Measurements from ENCODE around the gene SERPINB1.
"Not testable (repeated sequence)": the region's sequence is repeated elsewhere in the genome, so short reads cannot be mapped to it uniquely, and the experiment has no call there.

Gene SERPINB1

DNA sequence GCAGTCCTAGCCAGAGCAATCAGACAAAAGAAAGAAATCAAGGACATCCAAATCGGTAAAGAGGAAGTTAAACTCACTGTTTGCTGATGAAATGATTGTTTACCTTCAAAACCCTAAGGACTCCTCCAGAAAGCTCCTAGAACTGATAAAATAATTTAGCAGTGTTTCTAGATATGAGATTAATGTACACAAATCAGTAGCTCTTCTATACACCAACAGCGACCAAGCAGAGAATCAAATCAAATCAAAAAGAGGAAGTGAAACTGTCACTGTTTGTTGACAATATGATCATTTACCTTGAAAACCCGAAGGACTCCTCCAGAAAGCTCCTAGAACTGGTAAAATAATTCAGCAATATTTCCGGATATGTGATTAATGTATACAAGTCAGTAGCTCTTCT, 39.8 kb upstream of the SERPINB1 start (continued):
- TF ChIP-seq, protein P1, sequence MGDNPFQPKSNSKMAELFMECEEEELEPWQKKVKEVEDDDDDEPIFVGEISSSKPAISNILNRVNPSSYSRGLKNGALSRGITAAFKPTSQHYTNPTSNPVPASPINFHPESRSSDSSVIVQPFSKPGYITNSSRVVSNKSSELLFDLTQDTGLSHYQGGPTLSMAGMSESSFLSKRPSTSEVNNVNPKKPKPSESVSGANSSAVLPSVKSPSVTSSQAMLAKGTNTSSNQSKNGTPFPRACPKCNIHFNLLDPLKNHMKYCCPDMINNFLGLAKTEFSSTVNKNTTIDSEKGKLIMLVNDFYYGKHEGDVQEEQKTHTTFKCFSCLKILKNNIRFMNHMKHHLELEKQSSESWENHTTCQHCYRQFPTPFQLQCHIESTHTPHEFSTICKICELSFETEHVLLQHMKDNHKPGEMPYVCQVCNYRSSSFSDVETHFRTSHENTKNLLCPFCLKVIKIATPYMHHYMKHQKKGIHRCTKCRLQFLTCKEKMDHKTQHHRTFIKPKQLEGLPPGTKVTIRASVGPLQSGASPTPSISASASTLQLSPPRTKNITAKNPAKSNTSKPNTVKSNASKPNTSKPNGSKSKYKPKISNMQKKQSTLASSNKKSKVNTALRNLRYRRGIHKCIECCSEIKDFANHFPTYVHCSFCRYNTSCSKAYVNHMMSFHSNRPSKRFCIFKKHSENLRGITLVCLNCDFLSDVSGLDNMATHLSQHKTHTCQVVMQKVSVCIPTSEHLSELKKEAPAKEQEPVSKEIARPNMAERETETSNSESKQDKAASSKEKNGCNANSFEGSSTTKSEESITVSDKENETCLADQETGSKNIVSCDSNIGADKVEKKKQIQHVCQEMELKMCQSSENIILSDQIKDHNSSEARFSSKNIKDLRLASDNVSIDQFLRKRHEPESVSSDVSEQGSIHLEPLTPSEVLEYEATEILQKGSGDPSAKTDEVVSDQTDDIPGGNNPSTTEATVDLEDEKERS (tag by site-specific recombination; IDR thresholded peaks at IDR 0.05) = no peak
- TF ChIP-seq ZNF48 (tag by site-specific recombination; IDR thresholded peaks at IDR 0.05) (no peak), ZSCAN4 (tag by site-specific recombination; IDR thresholded peaks at IDR 0.05) (no peak), ZBTB44 (tag by site-specific recombination; IDR thresholded peaks at IDR 0.05) (no peak), ZNF639 (tag by site-specific recombination; IDR thresholded peaks at IDR 0.05) (no peak), GLI2 (tag by site-specific recombination; IDR thresholded peaks at IDR 0.05; ENCODE audit: borderline replicate concordance, low read depth) (no peak)

- H3K4me3 ChIP-seq (ENCODE audit: low read depth, low read length); H3K4me1 ChIP-seq (ENCODE audit: control insufficient read depth, insufficient read depth, low read length); H3K9me3 ChIP-seq (ENCODE audit: control insufficient read depth, insufficient read depth, low read depth, low read length); H3K36me3 ChIP-seq (ENCODE audit: control insufficient read depth in 2 of 2, insufficient read depth in 1 of 2, low read length in 2 of 2); POLR2A ChIA-PET; H3K27ac ChIP-seq (ENCODE audit: extremely low read depth, low read depth, low read length): not testable (repeated sequence)
- CTCF ChIA-PET = interaction anchor here (1.1 to 4.0 kb wide), 3 partner anchors 12 to 51 kb away, joined by 3 to 20 read pairs (median 4); no protein-coding TSS in a partner anchor
These were observed 38.5 kb upstream of the SERPINB1 start for GRCh38 chr6:2880156-2880555.

DNA sequence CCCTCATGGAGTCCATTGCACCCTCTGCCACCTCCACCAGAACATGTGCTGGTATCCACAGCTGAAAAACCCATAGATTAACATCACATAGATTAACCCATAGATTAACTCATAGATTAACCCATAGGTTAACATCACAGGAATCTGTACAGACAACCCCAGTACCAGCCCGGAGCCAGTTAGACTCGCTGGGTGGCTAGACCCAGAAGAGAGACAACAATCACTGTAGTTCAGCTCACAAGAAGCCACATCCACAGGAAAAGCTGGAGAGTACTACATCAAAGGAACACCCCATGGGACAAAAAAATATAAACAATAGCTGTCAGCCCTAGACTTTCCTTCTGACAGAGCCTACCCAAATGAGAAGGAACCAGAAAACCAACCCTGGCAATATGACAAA, 36.3 kb upstream of the SERPINB1 start:
- Histone ChIP-seq H3K4me3 (ENCODE audit: low read depth, low read length) (no peak overlapping the region), H3K36me3 (ENCODE audit: control insufficient read depth in 2 of 2, insufficient read depth in 1 of 2, low read length in 2 of 2) (no peaks in the 10 kb centered on the region), H3K4me1 (ENCODE audit: control insufficient read depth, insufficient read depth, low read length) (no peaks in the 10 kb centered on the region), H3K27ac (ENCODE audit: extremely low read depth, low read depth, low read length) (no peak overlapping the region), H3K9me3 (ENCODE audit: control insufficient read depth, insufficient read depth, low read depth, low read length) (no peaks in the 10 kb centered on the region)
- ChIA-PET CTCF (interaction anchor here (0.8 to 4.0 kb wide), 5 partner anchors 20 to 87 kb away, joined by 4 to 20 read pairs (median 4); no protein-coding TSS in a partner anchor), POLR2A (interaction anchor here (1.5 to 1.7 kb wide), 2 partner anchors 20 to 110 kb away, joined by 3 to 4 read pairs; no protein-coding TSS in a partner anchor)
- TF ChIP-seq ZNF658 (tag by site-specific recombination; IDR thresholded peaks at IDR 0.05) = no peak
- TF ChIP-seq, protein P2, sequence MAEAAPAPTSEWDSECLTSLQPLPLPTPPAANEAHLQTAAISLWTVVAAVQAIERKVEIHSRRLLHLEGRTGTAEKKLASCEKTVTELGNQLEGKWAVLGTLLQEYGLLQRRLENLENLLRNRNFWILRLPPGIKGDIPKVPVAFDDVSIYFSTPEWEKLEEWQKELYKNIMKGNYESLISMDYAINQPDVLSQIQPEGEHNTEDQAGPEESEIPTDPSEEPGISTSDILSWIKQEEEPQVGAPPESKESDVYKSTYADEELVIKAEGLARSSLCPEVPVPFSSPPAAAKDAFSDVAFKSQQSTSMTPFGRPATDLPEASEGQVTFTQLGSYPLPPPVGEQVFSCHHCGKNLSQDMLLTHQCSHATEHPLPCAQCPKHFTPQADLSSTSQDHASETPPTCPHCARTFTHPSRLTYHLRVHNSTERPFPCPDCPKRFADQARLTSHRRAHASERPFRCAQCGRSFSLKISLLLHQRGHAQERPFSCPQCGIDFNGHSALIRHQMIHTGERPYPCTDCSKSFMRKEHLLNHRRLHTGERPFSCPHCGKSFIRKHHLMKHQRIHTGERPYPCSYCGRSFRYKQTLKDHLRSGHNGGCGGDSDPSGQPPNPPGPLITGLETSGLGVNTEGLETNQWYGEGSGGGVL (tag by site-specific recombination; IDR thresholded peaks at IDR 0.05) = no peak
- no peak for TF ChIP-seq ZNF138 (tag by site-specific recombination; IDR thresholded peaks at IDR 0.05; ENCODE audit: borderline replicate concordance)
- no peak for TF ChIP-seq ZBTB48 (tag by site-specific recombination; IDR thresholded peaks at IDR 0.05)
- TF ChIP-seq ZFHX2 (tag by site-specific recombination; conservative IDR thresholded peaks at IDR 0.05) = no peak
- TF ChIP-seq ZNF37A (tag by site-specific recombination; IDR thresholded peaks at IDR 0.05) = no peak
- TF ChIP-seq WT1 (tag by site-specific recombination; IDR thresholded peaks at IDR 0.05) = no peak
- TF ChIP-seq ZNF791 (tag by site-specific recombination; IDR thresholded peaks at IDR 0.05) = no peak
- TF ChIP-seq, protein P3, sequence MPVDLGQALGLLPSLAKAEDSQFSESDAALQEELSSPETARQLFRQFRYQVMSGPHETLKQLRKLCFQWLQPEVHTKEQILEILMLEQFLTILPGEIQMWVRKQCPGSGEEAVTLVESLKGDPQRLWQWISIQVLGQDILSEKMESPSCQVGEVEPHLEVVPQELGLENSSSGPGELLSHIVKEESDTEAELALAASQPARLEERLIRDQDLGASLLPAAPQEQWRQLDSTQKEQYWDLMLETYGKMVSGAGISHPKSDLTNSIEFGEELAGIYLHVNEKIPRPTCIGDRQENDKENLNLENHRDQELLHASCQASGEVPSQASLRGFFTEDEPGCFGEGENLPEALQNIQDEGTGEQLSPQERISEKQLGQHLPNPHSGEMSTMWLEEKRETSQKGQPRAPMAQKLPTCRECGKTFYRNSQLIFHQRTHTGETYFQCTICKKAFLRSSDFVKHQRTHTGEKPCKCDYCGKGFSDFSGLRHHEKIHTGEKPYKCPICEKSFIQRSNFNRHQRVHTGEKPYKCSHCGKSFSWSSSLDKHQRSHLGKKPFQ (tag by site-specific recombination; IDR thresholded peaks at IDR 0.05) = no peak
- no peak for TF ChIP-seq ZNF19 (tag by site-specific recombination; IDR thresholded peaks at IDR 0.05; ENCODE audit: low read depth)
- no peak for TF ChIP-seq ZNF223 (tag by site-specific recombination; IDR thresholded peaks at IDR 0.05)
- no peak for TF ChIP-seq ZNF707 (tag by site-specific recombination; IDR thresholded peaks at IDR 0.05)
- no peak for TF ChIP-seq ZNF433 (tag by site-specific recombination; IDR thresholded peaks at IDR 0.05; ENCODE audit: low read depth)
- TF ChIP-seq FEZF1 (tag by site-specific recombination; IDR thresholded peaks at IDR 0.05) = no peak
- no peak for TF ChIP-seq ZNF664 (tag by site-specific recombination; IDR thresholded peaks at IDR 0.05)
- TF ChIP-seq ZNF121 (tag by site-specific recombination; IDR thresholded peaks at IDR 0.05) = no peak
- no peak for TF ChIP-seq ZNF843 (tag by site-specific recombination; IDR thresholded peaks at IDR 0.05)
